ENCODE measurements around the gene CD3G.

DNA sequence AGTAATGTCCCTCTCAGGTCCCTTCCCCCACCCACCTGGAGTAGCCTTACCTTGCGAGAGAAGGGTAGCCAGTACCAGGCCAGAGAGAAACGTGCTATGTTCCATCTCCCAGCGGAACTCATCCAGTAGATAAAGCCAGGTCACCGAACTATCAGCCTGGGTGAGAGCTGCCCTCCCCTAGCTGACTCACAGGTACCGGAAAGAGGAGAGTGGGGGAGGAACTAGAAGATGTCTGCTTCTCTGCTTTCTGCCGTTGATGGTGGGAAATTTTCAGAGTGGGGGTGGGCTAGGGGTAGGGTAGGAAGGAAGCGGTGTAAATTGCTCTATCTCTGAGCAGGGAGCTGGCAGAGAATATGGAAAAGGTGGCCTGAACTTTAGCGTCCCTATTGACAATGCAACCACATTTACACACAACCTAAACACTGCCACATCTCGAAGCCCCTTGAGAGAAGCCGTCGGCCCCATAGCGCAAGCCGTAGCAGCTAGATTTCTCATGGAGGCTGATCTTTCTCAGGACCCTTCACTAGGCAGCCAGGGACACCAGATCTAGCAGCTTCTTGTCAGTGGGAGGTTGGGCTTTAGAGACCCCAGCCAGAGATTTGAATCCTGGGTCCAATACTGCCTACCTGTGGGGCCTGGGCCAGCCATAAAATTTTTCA is 1.5 kb upstream of the CD3G start, which contains the start of gene CD3D:
- TF ChIP-seq REST (IDR thresholded peaks at IDR 0.05; ENCODE audit: insufficient read depth in 1 of 2, low read depth in 2 of 2, low read length in 2 of 2) (no peak), POLR2AphosphoS5 (IDR thresholded peaks at IDR 0.05; ENCODE audit: low read depth, low read length) (no peak), TAF1 (IDR thresholded peaks at IDR 0.05; ENCODE audit: borderline replicate concordance, insufficient read depth, low read length) (no peak), SIN3A (IDR thresholded peaks at IDR 0.05; ENCODE audit: borderline replicate concordance, insufficient read depth, low read length) (no peak)
